ENCODE results near the gene OR6T1. TPM values are rescaled to one million over a fixed set of nuclear protein-coding genes. Genes with fewer than 3 reads are reported as not detected.

OR6T1 gene, protein sequence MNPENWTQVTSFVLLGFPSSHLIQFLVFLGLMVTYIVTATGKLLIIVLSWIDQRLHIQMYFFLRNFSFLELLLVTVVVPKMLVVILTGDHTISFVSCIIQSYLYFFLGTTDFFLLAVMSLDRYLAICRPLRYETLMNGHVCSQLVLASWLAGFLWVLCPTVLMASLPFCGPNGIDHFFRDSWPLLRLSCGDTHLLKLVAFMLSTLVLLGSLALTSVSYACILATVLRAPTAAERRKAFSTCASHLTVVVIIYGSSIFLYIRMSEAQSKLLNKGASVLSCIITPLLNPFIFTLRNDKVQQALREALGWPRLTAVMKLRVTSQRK
- total RNA-seq (2022; extraction: Qiagen RNA extraction; ENCODE audit: low read depth) = not detected in 5 replicates

DNA sequence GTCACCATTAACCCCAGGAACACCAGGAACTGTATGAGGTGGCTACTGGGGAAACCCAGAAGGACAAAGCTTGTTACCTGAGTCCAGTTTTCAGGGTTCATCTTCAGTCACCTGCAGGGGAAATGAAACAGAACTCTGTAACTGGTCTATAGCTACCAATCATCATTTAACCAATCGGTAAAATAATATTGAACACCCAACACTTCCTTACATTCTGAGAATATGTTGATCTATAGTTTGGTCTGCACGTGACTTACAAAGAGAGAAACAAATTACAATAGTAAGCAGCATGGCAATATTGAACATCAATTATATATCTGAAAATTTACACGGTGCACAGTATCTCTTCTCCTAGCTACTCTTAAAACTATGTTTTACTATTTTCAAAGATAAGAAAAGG, at the start of gene OR6T1:
Gene OR6T1 (minus strand): TSS at position 101 of the 400 bp plus-strand sequence. CDS start 0 bp downstream, at position 101.

DNA sequence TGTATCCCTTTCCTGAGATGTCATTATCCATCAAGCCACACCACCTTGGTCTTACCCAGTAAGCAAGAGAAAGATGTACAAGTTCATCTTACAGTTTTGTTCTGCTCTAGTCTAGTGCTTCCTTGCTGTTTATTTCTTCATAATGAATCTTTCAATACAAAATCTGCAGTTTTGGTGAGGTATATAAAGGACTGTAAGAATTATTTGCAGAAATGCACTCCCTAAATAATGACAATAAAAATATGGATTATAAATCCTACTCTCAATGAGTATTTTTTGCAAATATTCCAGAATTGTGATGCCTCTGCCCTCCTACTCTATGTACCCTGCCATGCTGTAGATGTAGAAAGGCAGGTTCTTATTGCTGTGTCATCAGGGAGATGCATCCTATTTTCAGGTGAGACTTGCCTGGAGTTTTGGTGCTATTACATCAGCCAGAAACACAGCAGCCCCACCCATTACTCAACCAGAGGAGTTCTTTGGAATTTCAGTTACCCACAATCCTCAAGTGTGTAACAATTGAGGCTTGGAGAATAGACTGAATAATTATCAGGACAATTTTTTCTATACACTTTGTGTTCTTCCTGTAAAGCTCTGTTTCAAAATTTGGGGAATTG, 34.2 kb upstream of the OR6T1 start, which contains the start of gene OR10S1:
Gene OR10S1 (minus strand): TSS at position 51 of the 617 bp plus-strand sequence. CDS start 117 bp downstream, outside the sequence.

DNA sequence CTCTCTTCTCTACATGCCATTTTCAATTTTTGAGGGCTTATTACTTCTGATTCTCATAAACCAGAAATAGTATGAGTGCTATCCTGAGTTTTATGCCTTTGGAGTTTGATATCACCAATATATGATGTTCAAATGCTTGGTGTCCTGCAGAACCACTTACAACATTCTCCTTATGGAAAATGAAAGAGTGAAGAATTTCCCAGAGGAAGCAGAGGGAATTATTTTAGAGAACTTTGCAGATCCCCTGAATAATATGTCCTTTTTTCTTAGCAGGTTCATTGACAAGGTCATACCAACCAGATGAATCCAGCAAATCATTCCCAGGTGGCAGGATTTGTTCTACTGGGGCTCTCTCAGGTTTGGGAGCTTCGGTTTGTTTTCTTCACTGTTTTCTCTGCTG, 4.3 kb downstream of the OR6T1 start, which contains the start of gene OR4D5:
Gene OR4D5 (plus strand): TSS at position 301 of the 400 bp plus-strand sequence. CDS start 0 bp downstream, at position 301.

DNA sequence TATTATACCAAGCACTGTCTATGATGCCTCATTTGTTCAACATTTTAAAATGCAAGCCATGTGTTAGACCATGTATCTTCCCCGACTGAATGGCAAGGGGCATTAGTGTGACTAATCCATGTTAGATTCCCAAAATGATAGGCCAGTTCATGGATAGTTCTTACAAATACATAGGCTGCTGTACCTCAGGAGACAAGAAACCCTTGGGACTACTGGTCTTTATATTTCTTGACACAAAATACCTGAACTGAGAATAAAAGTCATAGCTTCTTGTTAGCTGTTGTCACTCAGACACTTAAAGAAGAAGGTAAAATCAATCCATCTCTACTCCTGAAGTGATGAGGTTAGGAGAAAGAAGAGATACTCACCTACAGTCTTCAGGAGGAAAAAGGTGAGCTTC, 41.8 kb downstream of the OR6T1 start, which contains the start of gene OR8D4:
Gene OR8D4 (plus strand): TSS at position 301 of the 400 bp plus-strand sequence. CDS start 4,265 bp downstream, outside the sequence.

Other genes starting within 250 kb of the OR6T1 start
- gene ZNF202, start 202.2 kb downstream of the OR6T1 start, total RNA-seq (2022; extraction: Qiagen RNA extraction; ENCODE audit: low read depth) = 8.8 to 10.8 TPM (median 9.9 TPM) in 5 replicates
- gene OR6X1, start 189.3 kb downstream of the OR6T1 start, total RNA-seq (2022; extraction: Qiagen RNA extraction; ENCODE audit: low read depth) = not detected in 5 replicates
- not detected in 5 replicates for gene OR6M1, start 137.5 kb downstream of the OR6T1 start, total RNA-seq (2022; extraction: Qiagen RNA extraction; ENCODE audit: low read depth)
- gene TMEM225, start 58.2 kb downstream of the OR6T1 start, total RNA-seq (2022; extraction: Qiagen RNA extraction; ENCODE audit: low read depth) = not detected in 5 replicates
- gene OR8D4, start 41.7 kb downstream of the OR6T1 start, total RNA-seq (2022; extraction: Qiagen RNA extraction; ENCODE audit: low read depth) = not detected in 5 replicates
- gene OR4D5, start 4.2 kb downstream of the OR6T1 start, total RNA-seq (2022; extraction: Qiagen RNA extraction; ENCODE audit: low read depth) = not detected in 5 replicates
- gene OR10S1, start 33.9 kb upstream of the OR6T1 start, total RNA-seq (2022; extraction: Qiagen RNA extraction; ENCODE audit: low read depth) = not detected in 5 replicates
- not detected in 5 replicates for gene OR10G6, start 51.3 kb upstream of the OR6T1 start, total RNA-seq (2022; extraction: Qiagen RNA extraction; ENCODE audit: low read depth)
- gene OR10G4, start 69.2 kb upstream of the OR6T1 start, total RNA-seq (2022; extraction: Qiagen RNA extraction; ENCODE audit: low read depth) = not detected in 5 replicates
- gene OR10G9, start 79.2 kb upstream of the OR6T1 start, total RNA-seq (2022; extraction: Qiagen RNA extraction; ENCODE audit: low read depth) = not detected in 5 replicates
- not detected in 5 replicates for gene OR10G8, start 83.0 kb upstream of the OR6T1 start, total RNA-seq (2022; extraction: Qiagen RNA extraction; ENCODE audit: low read depth)
- not detected in 5 replicates for gene OR10G7, start 97.5 kb upstream of the OR6T1 start, total RNA-seq (2022; extraction: Qiagen RNA extraction; ENCODE audit: low read depth)
- 0.15 to 0.44 TPM (median 0.23 TPM) in 5 replicates for gene VWA5A, start 171.6 kb upstream of the OR6T1 start, total RNA-seq (2022; extraction: Qiagen RNA extraction; ENCODE audit: low read depth)
- not detected in 5 replicates for gene OR10D3, start 239.5 kb upstream of the OR6T1 start, total RNA-seq (2022; extraction: Qiagen RNA extraction; ENCODE audit: low read depth)